Heart left ventricle (tissue), 16 donors: Measurements from ENCODE around the gene BRIP1. TPM values are rescaled to one million over a fixed set of nuclear protein-coding genes. Genes with fewer than 3 reads are reported as not detected.
"Not testable (repeated sequence)": the region's sequence is repeated elsewhere in the genome, so short reads cannot be mapped to it uniquely, and the experiment has no call there.

ENCODE experiments used
- ATAC-seq, 4 donors: fragments of 200-7000 bp; cut with Tn5 transposase; one replicate each; pipeline ENCODE4 v1.9.1; 2020 to 2022; ENCODE audit warnings: moderate library complexity in 4 of 4, mild to moderate bottlenecking in 3 of 4, moderate number of reproducible peaks in 1 of 4
- DNase-seq, 5 donors: peaks; one replicate each; pipeline ENCODE4 v3.0.0-alpha.2; 2020
- H3K27ac ChIP-seq, 12 donors: fragments of 200-600 bp; sonication (generic) in 4 of 12; one replicate each; pipeline versions ENCODE4 v1.5.0 to v1.8.0; 2016 to 2022; ENCODE audit warnings: mild to moderate bottlenecking in 2 of 12
- H3K27me3 ChIP-seq, 9 donors: fragments of 200-600 bp; sonication (generic) in 2 of 9; one replicate each; pipeline versions ENCODE4 v1.5.1 to v1.8.0; 2016 to 2022; ENCODE audit warnings: mild to moderate bottlenecking in 3 of 9
- H3K36me3 ChIP-seq, 9 donors: fragments of 200-600 bp; sonication (generic) in 2 of 9; one replicate each; pipeline versions ENCODE4 v1.5.0 to v1.8.0; 2018 to 2022; ENCODE audit warnings: mild to moderate bottlenecking in 2 of 9
- H3K4me1 ChIP-seq, 12 donors: fragments of 200-600 bp; sonication (generic) in 4 of 12; one replicate each; pipeline versions ENCODE4 v1.5.0 to v1.8.0; 2016 to 2022; ENCODE audit warnings: mild to moderate bottlenecking in 3 of 12
- H3K4me3 ChIP-seq, 12 donors: fragments of 200-600 bp; sonication (generic) in 4 of 12; one replicate each; pipeline versions ENCODE4 v1.5.0 to v1.8.0; 2017 to 2022; ENCODE audit warnings: mild to moderate bottlenecking in 9 of 12, moderate library complexity in 4 of 12
- H3K9me3 ChIP-seq, 12 donors: fragments of 200-600 bp; sonication (generic) in 4 of 12; one replicate each; pipeline versions ENCODE4 v1.5.0 to v1.8.0; 2016 to 2022; ENCODE audit warnings: mild to moderate bottlenecking in 1 of 12
- CTCF ChIP-seq, 12 donors: fragments of 200-600 bp; sonication (generic) in 4 of 12; IDR thresholded peaks; one replicate each; pipeline versions ENCODE4 v1.5.0 to v1.8.0; 2018 to 2022; ENCODE audit warnings: antibody characterized with exemption in 12 of 12, mild to moderate bottlenecking in 5 of 12
- POLR2A ChIP-seq, 2 donors: fragments of 450-650 bp; IDR thresholded peaks; one replicate each; pipeline ENCODE4 v1.6.1; 2017; ENCODE audit warnings: antibody characterized with exemption in 2 of 2, mild to moderate bottlenecking in 2 of 2, moderate library complexity in 2 of 2
- WGBS, 4 donors: extraction: QIAGEN DNeasy Blood & Tissue Kit in 2 of 4; methylation state at CpG; one replicate each; pipeline versions ENCODE4 v1.1.5 to v1.1.7; 2013 to 2018; 5-methylcytosine and 5-hydroxymethylcytosine counted together
- intact Hi-C, 10 donors: fragments of 100-400 bp; cut with DNase I; formaldehyde crosslinking; loops; one replicate each; pipeline versions ENCODE4 v1.11.1 to v1.14.2; 2022
- polyA plus RNA-seq, 2 donors: library from polyadenylated mRNA; stranded (reverse); fragments of 200-250 nt; gene quantifications; one replicate each; pipeline ENCODE4 v1.2.3, GENCODE V29; 2013
- total RNA-seq, 9 donors: library from RNA; depleted of rRNA in 2 of 9; stranded (reverse); fragments of >200 nt in 2 of 9; fragmentation: NEBNext Ultra II Directional in 3 of 9; extraction: Animal tissue kit (Norgen Biotek cat#: 25700) in 3 of 9; gene quantifications; one replicate each; pipeline versions ENCODE4 v1.1.0 to v1.2.4, GENCODE V29; 2016 to 2023
- donor health status: ischemic (EF 13 %, LVEDD 7.1; RV severe dilation, severe dysfunction).
- donor health status: healthy with polysubstance abuse.
- donor health status: DM: no; HTN: yes; CAD: no.
- donor health status: DM: no; HTN: no; CAD: no.
- donor health status: ischemic (EF 25% LVEDD 6.9; RV normal size, moderate dysfunction).
- donor health status: ischemic (EF 25% LVEDD 5.7; RV mildly dilated, moderate dysfunction).
- donor health status: healthy.
- donor health status: DM: yes; HTN: yes; CAD: no.
- donor health status: ischemic (EF 35%, LVEDD 5.7; RV mildly dilated, moderate dysfunction).
- donor health status: nonischemic (EF 11% LVEDD 7.7; RV severe dilation, severe dysfunction).
- donor health status: DM: yes; HTN: yes; CAD: no.
- donor health status: PGD.
- donor health status: ischemic (EF 29% LVEDD 5.4; RV normal size, mild dysfunction).
- donor health status: nonischemic (EF 23%, LVEDD 6.1; RV moderate dilation, normal function).

Gene BRIP1
- total and polyA plus RNA-seq, 11 donors = 0.04 to 2.2 (median 0.12) TPM; not detected in 3

- ATAC-seq = no peak
- TF ChIP-seq POLR2A (IDR thresholded peaks at IDR 0.05) = no peak
- no peak for TF ChIP-seq CTCF (IDR thresholded peaks at IDR 0.05)
- no peak overlapping the region for H3K27ac ChIP-seq
Observed at GRCh38 chr17:61775364-61775763, 88.0 kb downstream of the BRIP1 start.

GRCh38 chr17:61774724-61775123 is 88.6 kb downstream of the BRIP1 start:
- H3K4me3 ChIP-seq = no peak overlapping the region
- no peaks in the 10 kb centered on the region for H3K4me1 ChIP-seq
- DNase-seq = no peak
- H3K27ac ChIP-seq = no peak overlapping the region
- no peaks in the 10 kb centered on the region for H3K36me3 ChIP-seq
- H3K9me3 ChIP-seq = peaks cover 0 to 23% (median 8%) of the 10 kb centered on the region in 12 donors
- WGBS, 4 donors = 94 to 97% (median 96%) methylated on average over 2 of the region's 2 CpGs
- H3K27me3 ChIP-seq = no peaks in the 10 kb centered on the region
- TF ChIP-seq POLR2A (IDR thresholded peaks at IDR 0.05) = no peak
- TF ChIP-seq CTCF (IDR thresholded peaks at IDR 0.05) = no peak
- no peak for ATAC-seq
- intact Hi-C loops = no loop called here

More at GRCh38 chr17:61775364-61775763, 88.0 kb downstream of the BRIP1 start:
- no peak for DNase-seq
- no peaks in the 10 kb centered on the region for H3K27me3 ChIP-seq
- H3K4me1 ChIP-seq = no peaks in the 10 kb centered on the region
- no peaks in the 10 kb centered on the region for H3K36me3 ChIP-seq
- intact Hi-C loops = no loop called here
- WGBS, 4 donors = 89 to 93% (median 90%) methylated on average over 2 of the region's 2 CpGs
- H3K4me3 ChIP-seq = no peak overlapping the region
- H3K9me3 ChIP-seq = peaks cover 0 to 17% (median 6%) of the 10 kb centered on the region in 12 donors

GRCh38 chr17:61774087-61774486 is 89.2 kb downstream of the BRIP1 start:
- intact Hi-C loops, H3K4me1 ChIP-seq, ATAC-seq, H3K27me3 ChIP-seq, H3K27ac ChIP-seq, DNase-seq, H3K4me3 ChIP-seq, H3K36me3 ChIP-seq: not testable (repeated sequence)
- 93 to 97% (median 96%) methylated on average over 3 of the region's 3 CpGs for WGBS, 4 donors
- peaks cover 0 to 27% (median 8%) of the 10 kb centered on the region in 12 donors for H3K9me3 ChIP-seq

- no peaks in the 10 kb centered on the region for H3K27me3 ChIP-seq
- H3K36me3 ChIP-seq = no peaks in the 10 kb centered on the region
- intact Hi-C loops = no loop called here
- ATAC-seq (no peak), DNase-seq (no peak)
- no peak for TF ChIP-seq POLR2A (IDR thresholded peaks at IDR 0.05)
- no peak for TF ChIP-seq CTCF (IDR thresholded peaks at IDR 0.05)
- no peaks in the 10 kb centered on the region for H3K4me1 ChIP-seq
- no peak overlapping the region for H3K4me3 ChIP-seq
- peaks cover 0 to 27% (median 8%) of the 10 kb centered on the region in 12 donors for H3K9me3 ChIP-seq
- 96 to 99% (median 98%) methylated on average over 2 of the region's 2 CpGs for WGBS, 4 donors
- no peak overlapping the region for H3K27ac ChIP-seq
Observed at GRCh38 chr17:61770752-61771533, 92.4 kb downstream of the BRIP1 start.
